A673 (cell line): ENCODE data around the gene CDK14.

Experiments used
- EZH2 ChIP-seq: fragments of 200-600 bp; sonication (generic); IDR thresholded peaks from 2 replicates; pipeline ENCODE4 v1.6.1; 2017; ENCODE audit warnings: borderline replicate concordance, low read depth, mild to moderate bottlenecking, mixed read lengths, antibody characterized with exemption, low read length; ENCODE audit not compliant: poor library complexity, severe bottlenecking
- TF ChIP-seq, protein P1 (sequence below): fragments of 300-800, 200-600 bp; sonication (generic); conservative IDR thresholded peaks from 2 replicates; pipeline ENCODE4 v1.5.1; 2017; ENCODE audit warnings: low read depth, mild to moderate bottlenecking, antibody characterized with exemption, low read length, moderate library complexity, mixed read lengths

DNA sequence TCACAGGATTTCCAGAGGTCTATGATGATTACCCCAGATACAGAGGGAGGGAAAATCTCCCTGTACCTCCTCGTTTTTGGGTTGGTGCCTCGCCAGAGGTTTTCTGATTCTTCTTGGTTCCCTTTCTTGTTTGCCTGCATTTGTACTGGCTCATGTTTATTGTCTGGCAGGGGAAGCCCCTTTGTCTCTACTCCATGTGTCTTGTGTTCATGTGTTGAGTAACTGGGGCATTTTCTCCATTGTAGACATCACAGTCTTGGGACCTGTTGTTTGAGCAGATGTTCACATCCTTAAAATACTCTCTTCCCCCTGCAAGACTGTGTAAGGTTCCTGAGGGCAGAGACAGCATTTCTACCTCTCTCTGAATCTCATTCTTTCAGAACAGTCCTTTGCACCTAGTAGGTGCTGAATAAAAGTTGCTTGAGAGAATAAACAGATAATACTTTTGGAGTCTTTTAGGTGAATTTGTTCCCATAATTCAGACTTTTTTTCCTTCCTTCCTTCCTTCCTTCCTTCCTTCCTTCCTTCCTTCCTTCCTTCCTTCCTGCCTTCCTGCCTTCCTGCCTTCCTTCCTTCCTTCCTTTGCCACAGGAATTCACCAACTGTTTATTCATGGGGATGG lies 25.1 kb downstream of the CDK14 start:
- TF ChIP-seq, protein P1, sequence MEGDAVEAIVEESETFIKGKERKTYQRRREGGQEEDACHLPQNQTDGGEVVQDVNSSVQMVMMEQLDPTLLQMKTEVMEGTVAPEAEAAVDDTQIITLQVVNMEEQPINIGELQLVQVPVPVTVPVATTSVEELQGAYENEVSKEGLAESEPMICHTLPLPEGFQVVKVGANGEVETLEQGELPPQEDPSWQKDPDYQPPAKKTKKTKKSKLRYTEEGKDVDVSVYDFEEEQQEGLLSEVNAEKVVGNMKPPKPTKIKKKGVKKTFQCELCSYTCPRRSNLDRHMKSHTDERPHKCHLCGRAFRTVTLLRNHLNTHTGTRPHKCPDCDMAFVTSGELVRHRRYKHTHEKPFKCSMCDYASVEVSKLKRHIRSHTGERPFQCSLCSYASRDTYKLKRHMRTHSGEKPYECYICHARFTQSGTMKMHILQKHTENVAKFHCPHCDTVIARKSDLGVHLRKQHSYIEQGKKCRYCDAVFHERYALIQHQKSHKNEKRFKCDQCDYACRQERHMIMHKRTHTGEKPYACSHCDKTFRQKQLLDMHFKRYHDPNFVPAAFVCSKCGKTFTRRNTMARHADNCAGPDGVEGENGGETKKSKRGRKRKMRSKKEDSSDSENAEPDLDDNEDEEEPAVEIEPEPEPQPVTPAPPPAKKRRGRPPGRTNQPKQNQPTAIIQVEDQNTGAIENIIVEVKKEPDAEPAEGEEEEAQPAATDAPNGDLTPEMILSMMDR: no peak
- TF ChIP-seq EZH2: no peak
